Endothelial cell of umbilical vein (primary cell): ENCODE results near the gene UGCG. TPM values are rescaled to one million over a fixed set of nuclear protein-coding genes. Genes with fewer than 3 reads are reported as not detected.

Experiments used
- BruUV-seq: library from RNA; stranded (reverse); fragments of 400-500 nt; replicated peaks from 2 replicates; lab custom pipeline; 2021; lab: Mats Ljungman, UMichigan
- CTCF ChIA-PET: fragments of 300-600, 350-600 bp; sonication (Branson Sonifier 250); formaldehyde crosslinking; loops from one replicate; lab custom pipeline; 2021; ENCODE audit warnings: antibody characterized with exemption, inconsistent platforms; lab: Charles Lee
- POLR2A ChIA-PET: fragments of 300-600, 350-600 bp; sonication (Branson Sonifier 250); formaldehyde crosslinking; loops from one replicate; lab custom pipeline; 2021; ENCODE audit warnings: antibody characterized with exemption, inconsistent platforms; lab: Charles Lee
- DNase-seq: peaks from one replicate; pipeline ENCODE4 v3.0.0-alpha.2; 2011; ENCODE audit warnings: low read depth, low spot score
- FAIRE-seq: peaks from 2 replicates; lab custom pipeline; 2011; peaks lifted over from hg19 to GRCh38; lab: Jason Lieb, UNC
- H2AFZ ChIP-seq: 2 replicates; pipeline ENCODE4 v1.6.0; 2012; ENCODE audit warnings: low read depth, low read length, control low read depth, inconsistent platforms
- H3K27ac ChIP-seq: 2 replicates; pipeline ENCODE4 v1.5.1; 2011; ENCODE audit warnings: low read depth, mild to moderate bottlenecking, control low read depth, low read length, moderate library complexity; ENCODE audit not compliant: insufficient read depth
- H3K27me3 ChIP-seq, 2 experiments: 2 replicates each; pipeline versions ENCODE4 v1.6.0 to v1.6.1; 2011; ENCODE audit warnings: low read length in 2 of 2, mixed read lengths in 1 of 2; ENCODE audit not compliant: control insufficient read depth in 2 of 2, insufficient read depth in 2 of 2
- H3K36me3 ChIP-seq, 2 experiments: 2 replicates in 1 of 2; 3 replicates in 1 of 2; pipeline ENCODE4 v1.5.1; 2011; ENCODE audit warnings: low read length in 2 of 2, mild to moderate bottlenecking in 1 of 2, moderate library complexity in 1 of 2; ENCODE audit not compliant: control insufficient read depth in 2 of 2, insufficient read depth in 2 of 2; ENCODE audit errors: extremely low read depth in 1 of 2
- H3K4me1 ChIP-seq: 3 replicates; pipeline ENCODE4 v1.5.1; 2011; ENCODE audit warnings: mild to moderate bottlenecking, low read length; ENCODE audit not compliant: control insufficient read depth, insufficient read depth; ENCODE audit errors: extremely low read depth
- H3K4me2 ChIP-seq: 2 replicates; pipeline ENCODE4 v1.6.1; 2011; ENCODE audit warnings: low read length, control low read depth, mixed read lengths; ENCODE audit not compliant: insufficient read depth
- H3K4me3 ChIP-seq, 3 experiments: fragments of 200-600 bp in 1 of 3; sonication (generic), shearing (Covaris generic) in 1 of 3; replicated peaks in 1 of 3; 2 replicates each; pipeline ENCODE4 v1.5.1; 2011 to 2016; ENCODE audit warnings: control low read depth in 3 of 3, low read length in 3 of 3, mild to moderate bottlenecking in 2 of 3, inconsistent platforms in 1 of 3, low read depth in 1 of 3, moderate library complexity in 1 of 3; ENCODE audit not compliant: insufficient read depth in 1 of 3
- H3K79me2 ChIP-seq: 2 replicates; pipeline ENCODE4 v1.6.0; 2012; ENCODE audit warnings: low read length, inconsistent platforms; ENCODE audit not compliant: control insufficient read depth, insufficient read depth
- H3K9ac ChIP-seq: replicated peaks from 2 replicates; pipeline ENCODE3; 2011; ENCODE audit warnings: low read length, control low read depth; ENCODE audit not compliant: insufficient read depth; ENCODE audit errors: extremely low read depth
- H3K9me1 ChIP-seq: replicated peaks from 3 replicates; pipeline ENCODE4 v1.6.0; 2011; ENCODE audit warnings: mild to moderate bottlenecking, low read length; ENCODE audit not compliant: control insufficient read depth, insufficient read depth; ENCODE audit errors: extremely low read depth
- H3K9me3 ChIP-seq: replicated peaks from 2 replicates; pipeline ENCODE4 v1.5.1; 2012; ENCODE audit warnings: low read length, inconsistent platforms; ENCODE audit not compliant: control insufficient read depth, insufficient read depth
- H4K20me1 ChIP-seq: replicated peaks from 2 replicates; pipeline ENCODE3; 2011; ENCODE audit warnings: mild to moderate bottlenecking, low read length; ENCODE audit not compliant: control insufficient read depth, insufficient read depth; ENCODE audit errors: extremely low read depth
- CTCF ChIP-seq, 2 donors: IDR thresholded peaks; 1 replicate in 1 of 2; 2 replicates in 1 of 2; pipeline ENCODE4 v1.5.1; 2011; ENCODE audit warnings: low read length in 2 of 2, mild to moderate bottlenecking in 2 of 2, moderate library complexity in 2 of 2, control low read depth in 1 of 2, inconsistent platforms in 1 of 2, low read depth in 1 of 2; ENCODE audit not compliant: insufficient read depth in 1 of 2; ENCODE audit errors: extremely low read depth in 1 of 2
- EZH2 ChIP-seq: IDR thresholded peaks from 2 replicates; pipeline ENCODE4 v1.6.1; 2012; ENCODE audit warnings: borderline replicate concordance, low read depth, mild to moderate bottlenecking, moderate library complexity, low read length, inconsistent platforms; ENCODE audit not compliant: severe bottlenecking
- FOS ChIP-seq: IDR thresholded peaks from 2 replicates; pipeline ENCODE4 v1.6.1; 2011; ENCODE audit warnings: mild to moderate bottlenecking, low read length, moderate library complexity, borderline replicate concordance; ENCODE audit not compliant: insufficient read depth
- GATA2 ChIP-seq: IDR thresholded peaks from 2 replicates; pipeline ENCODE4 v1.7.0; 2011; ENCODE audit warnings: low read depth, mild to moderate bottlenecking, moderate library complexity, mixed read lengths, low read length; ENCODE audit not compliant: insufficient read length, insufficient read depth
- JUN ChIP-seq: IDR thresholded peaks from 2 replicates; pipeline ENCODE4 v1.6.1; 2011; ENCODE audit warnings: borderline replicate concordance, low read depth; ENCODE audit not compliant: insufficient read length, insufficient read depth
- MAX ChIP-seq: IDR thresholded peaks from 2 replicates; pipeline ENCODE4 v1.6.1; 2011; ENCODE audit not compliant: insufficient read depth, insufficient read length
- MYC ChIP-seq: IDR thresholded peaks from one replicate; pipeline ENCODE4 v1.6.1; 2011; ENCODE audit warnings: mild to moderate bottlenecking, low read depth, low read length
- POLR2A ChIP-seq: IDR thresholded peaks from 2 replicates; pipeline ENCODE4 v1.6.1; 2012; ENCODE audit warnings: low read depth, mild to moderate bottlenecking, control low read depth, low read length
- POLR2AphosphoS5 ChIP-seq: IDR thresholded peaks from 2 replicates; pipeline ENCODE4 v1.6.1; 2012; ENCODE audit warnings: low read depth, mild to moderate bottlenecking, control low read depth, low read length, moderate library complexity; ENCODE audit not compliant: insufficient read depth
- dilution Hi-C: fragments of 300-500 bp; cut with MboI; formaldehyde crosslinking; loops from one replicate; pipeline ENCODE4 v1.15.0; 2019; ENCODE audit warnings: low sequenced_read_pairs; ENCODE audit not compliant: extremely low pct_ligation_motif_present
- intact Hi-C: fragments of 100-400 bp; cut with micrococcal nuclease; formaldehyde crosslinking; loops from one replicate; pipeline ENCODE4 v1.10.0; 2022
- polyA plus RNA-seq, 4 experiments: library from polyadenylated mRNA; depleted of rRNA in 3 of 4; stranded (reverse) in 3 of 4; unstranded in 1 of 4; fragments of >200 nt; gene quantifications; 2 replicates each; pipeline versions ENCODE4 v1.2.1 to v1.2.3, GENCODE V29; 2011 to 2012; ENCODE audit warnings: missing spikeins in 1 of 4
- total RNA-seq: library from RNA; stranded (reverse); gene quantifications from 2 replicates; pipeline ENCODE4 v1.2.3, GENCODE V29; 2021

The UGCG gene
- total and polyA plus RNA-seq, 2 donors (not counting 3 experiments of a cell fraction or from before 2014, with no cell fraction given) = 28.5 to 38.5 TPM

GRCh38 chr9:111939322-111939721 lies 42.7 kb downstream of the UGCG start:
- no peak for FAIRE-seq
- CTCF ChIA-PET = interaction anchor here (3.0 kb wide), 1 partner anchor 135 kb away, joined by 17 read pairs; no protein-coding TSS in a partner anchor
- no TSS peak for BruUV-seq

More at GRCh38 chr9:111939322-111939721, 42.7 kb downstream of the UGCG start:
- H4K20me1 ChIP-seq = no peaks in the 10 kb centered on the region
- H3K4me3 ChIP-seq = no peak overlapping the region
- no peaks in the 10 kb centered on the region for H3K9me3 ChIP-seq
- no peaks in the 10 kb centered on the region for H3K9me1 ChIP-seq
- H3K4me1 ChIP-seq = peaks cover 6% of the 10 kb centered on the region
- TF ChIP-seq EZH2 = no peak
- no peak for TF ChIP-seq MYC
- no peak for TF ChIP-seq MAX
- no peak for TF ChIP-seq POLR2A
- TF ChIP-seq POLR2AphosphoS5 = no peak
- TF ChIP-seq FOS = no peak
- no peak for TF ChIP-seq CTCF (IDR thresholded peaks at IDR 0.05; ENCODE audit: extremely low read depth in 1 of 2, insufficient read depth in 1 of 2, low read depth in 1 of 2, low read length in 2 of 2)
- TF ChIP-seq JUN = no peak
- no peak for TF ChIP-seq GATA2
- H3K27ac ChIP-seq = no peak overlapping the region
- peaks cover 3 to 4% of the 10 kb centered on the region in 2 experiments for H3K36me3 ChIP-seq
- dilution Hi-C loops = no loop called here
- POLR2A ChIA-PET = no interaction called here
- intact Hi-C loops = no loop called here
- no peak for DNase-seq
- no peak overlapping the region for H2AFZ ChIP-seq
- no peak overlapping the region for H3K9ac ChIP-seq
- no peak overlapping the region for H3K4me2 ChIP-seq
- no peaks in the 10 kb centered on the region for H3K79me2 ChIP-seq
- H3K27me3 ChIP-seq = no peaks in the 10 kb centered on the region
